Lower lobe of right lung (tissue), 2 donors: ENCODE data around the gene CCP110. TPM values are rescaled to one million over a fixed set of nuclear protein-coding genes. Genes with fewer than 3 reads are reported as not detected.

Experiments
- ATAC-seq, 2 donors: fragments of 200-7000 bp; cut with Tn5 transposase; one replicate each; pipeline ENCODE4 v1.9.1; 2020 to 2022; ENCODE audit warnings: mild to moderate bottlenecking in 2 of 2, moderate library complexity in 2 of 2
- DNase-seq: peaks from one replicate; pipeline ENCODE4 v3.0.0-alpha.2; 2020
- H3K27ac ChIP-seq: fragments of 200-600 bp; one replicate; pipeline ENCODE4 v1.8.0; 2022
- H3K27me3 ChIP-seq: fragments of 200-600 bp; one replicate; pipeline ENCODE4 v1.8.0; 2022; ENCODE audit warnings: low read depth
- H3K36me3 ChIP-seq: fragments of 200-600 bp; one replicate; pipeline ENCODE4 v1.8.0; 2022; ENCODE audit warnings: mild to moderate bottlenecking
- H3K4me1 ChIP-seq: fragments of 200-600 bp; one replicate; pipeline ENCODE4 v1.8.0; 2022
- H3K4me3 ChIP-seq: fragments of 200-600 bp; one replicate; pipeline ENCODE4 v1.8.0; 2022; ENCODE audit warnings: mild to moderate bottlenecking
- H3K9me3 ChIP-seq: fragments of 200-600 bp; one replicate; pipeline ENCODE4 v1.8.0; 2022
- intact Hi-C: fragments of 100-400 bp; cut with DNase I; formaldehyde crosslinking; loops from one replicate; pipeline ENCODE4 v1.11.0; 2022
- total RNA-seq: library from RNA; stranded (reverse); fragmentation: NEBNext Ultra II Directional; extraction: Animal tissue kit (Norgen Biotek cat#: 25700); gene quantifications from one replicate; pipeline ENCODE4 v1.2.1, GENCODE V29; 2021
- TF ChIP-seq, protein P1 (sequence below): fragments of 200-600 bp; IDR thresholded peaks from one replicate; pipeline ENCODE4 v1.8.0; 2022; ENCODE audit warnings: antibody characterized with exemption, mild to moderate bottlenecking
- donor health status: DM: no; HTN: yes; CAD: no; lungs with severe emphysema.

Gene CCP110
- total RNA-seq, 1 donor from 2014 or later, result 23.9 TPM

DNA sequence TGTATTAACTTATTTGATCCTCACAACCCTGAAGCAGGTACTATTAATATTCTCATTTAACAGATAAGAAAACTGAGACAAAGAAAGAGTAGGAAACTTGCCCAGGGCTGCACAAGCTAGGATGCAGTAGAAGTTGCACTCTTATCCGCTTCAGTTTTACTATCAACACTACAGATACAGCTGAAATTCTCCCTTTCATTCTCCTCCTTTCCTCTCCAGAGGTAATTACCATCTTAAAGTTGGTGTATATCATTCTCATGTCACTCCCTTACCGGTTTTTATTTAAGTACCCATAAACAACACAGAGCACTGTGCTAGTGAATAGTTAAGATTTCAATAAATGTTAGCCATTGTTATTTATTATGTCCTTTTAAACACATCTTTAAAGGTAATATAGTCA lies 5.4 kb upstream of the CCP110 start:
- DNase-seq, result no peak
- intact Hi-C loops, result no loop called here
- peaks cover 62% of the 10 kb centered on the region for H3K4me1 ChIP-seq

DNA sequence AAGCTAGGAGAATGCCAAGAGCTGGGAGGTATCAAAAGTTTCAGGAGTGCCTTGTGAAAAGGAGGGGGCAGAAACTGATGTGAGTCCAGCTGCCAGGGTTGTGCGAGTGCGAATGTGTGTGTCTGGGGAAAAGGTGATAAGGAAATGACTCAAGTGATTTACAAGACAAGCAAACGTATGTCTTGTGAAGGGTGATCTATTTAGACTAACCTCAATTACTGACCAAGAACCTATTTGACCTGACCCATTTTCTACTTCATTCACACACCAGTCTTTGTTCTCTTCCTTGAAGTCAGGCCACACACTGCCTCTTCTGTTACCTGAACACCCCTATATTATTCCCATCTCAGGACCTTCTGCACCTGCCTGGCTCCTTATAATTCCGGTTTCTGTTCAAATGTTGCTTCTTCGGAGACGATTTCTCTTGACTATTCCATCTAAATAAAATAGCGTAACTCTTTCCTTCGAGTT lies 2.8 kb upstream of the CCP110 start:
- Histone ChIP-seq H3K27ac (peak overlapping the region; percentile 90), H3K9me3 (no peaks in the 10 kb centered on the region), H3K36me3 (peaks cover 18% of the 10 kb centered on the region), H3K27me3 (no peaks in the 10 kb centered on the region), H3K4me1 (peaks cover 66% of the 10 kb centered on the region), H3K4me3 (peak overlapping the region; percentile 77)
- intact Hi-C loops, result no loop called here
- TF ChIP-seq, protein P1, sequence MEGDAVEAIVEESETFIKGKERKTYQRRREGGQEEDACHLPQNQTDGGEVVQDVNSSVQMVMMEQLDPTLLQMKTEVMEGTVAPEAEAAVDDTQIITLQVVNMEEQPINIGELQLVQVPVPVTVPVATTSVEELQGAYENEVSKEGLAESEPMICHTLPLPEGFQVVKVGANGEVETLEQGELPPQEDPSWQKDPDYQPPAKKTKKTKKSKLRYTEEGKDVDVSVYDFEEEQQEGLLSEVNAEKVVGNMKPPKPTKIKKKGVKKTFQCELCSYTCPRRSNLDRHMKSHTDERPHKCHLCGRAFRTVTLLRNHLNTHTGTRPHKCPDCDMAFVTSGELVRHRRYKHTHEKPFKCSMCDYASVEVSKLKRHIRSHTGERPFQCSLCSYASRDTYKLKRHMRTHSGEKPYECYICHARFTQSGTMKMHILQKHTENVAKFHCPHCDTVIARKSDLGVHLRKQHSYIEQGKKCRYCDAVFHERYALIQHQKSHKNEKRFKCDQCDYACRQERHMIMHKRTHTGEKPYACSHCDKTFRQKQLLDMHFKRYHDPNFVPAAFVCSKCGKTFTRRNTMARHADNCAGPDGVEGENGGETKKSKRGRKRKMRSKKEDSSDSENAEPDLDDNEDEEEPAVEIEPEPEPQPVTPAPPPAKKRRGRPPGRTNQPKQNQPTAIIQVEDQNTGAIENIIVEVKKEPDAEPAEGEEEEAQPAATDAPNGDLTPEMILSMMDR, result no peak
- ATAC-seq (no peak), DNase-seq (peak; percentile 43)

More for the DNA sequence above, 5.4 kb upstream of the CCP110 start:
- TF ChIP-seq, protein P1, result no peak
- Histone ChIP-seq H3K9me3 (no peaks in the 10 kb centered on the region), H3K27me3 (no peaks in the 10 kb centered on the region), H3K4me3 (no peak overlapping the region), H3K36me3 (peaks cover 28% of the 10 kb centered on the region), H3K27ac (no peak overlapping the region)
- no peak for ATAC-seq

DNA sequence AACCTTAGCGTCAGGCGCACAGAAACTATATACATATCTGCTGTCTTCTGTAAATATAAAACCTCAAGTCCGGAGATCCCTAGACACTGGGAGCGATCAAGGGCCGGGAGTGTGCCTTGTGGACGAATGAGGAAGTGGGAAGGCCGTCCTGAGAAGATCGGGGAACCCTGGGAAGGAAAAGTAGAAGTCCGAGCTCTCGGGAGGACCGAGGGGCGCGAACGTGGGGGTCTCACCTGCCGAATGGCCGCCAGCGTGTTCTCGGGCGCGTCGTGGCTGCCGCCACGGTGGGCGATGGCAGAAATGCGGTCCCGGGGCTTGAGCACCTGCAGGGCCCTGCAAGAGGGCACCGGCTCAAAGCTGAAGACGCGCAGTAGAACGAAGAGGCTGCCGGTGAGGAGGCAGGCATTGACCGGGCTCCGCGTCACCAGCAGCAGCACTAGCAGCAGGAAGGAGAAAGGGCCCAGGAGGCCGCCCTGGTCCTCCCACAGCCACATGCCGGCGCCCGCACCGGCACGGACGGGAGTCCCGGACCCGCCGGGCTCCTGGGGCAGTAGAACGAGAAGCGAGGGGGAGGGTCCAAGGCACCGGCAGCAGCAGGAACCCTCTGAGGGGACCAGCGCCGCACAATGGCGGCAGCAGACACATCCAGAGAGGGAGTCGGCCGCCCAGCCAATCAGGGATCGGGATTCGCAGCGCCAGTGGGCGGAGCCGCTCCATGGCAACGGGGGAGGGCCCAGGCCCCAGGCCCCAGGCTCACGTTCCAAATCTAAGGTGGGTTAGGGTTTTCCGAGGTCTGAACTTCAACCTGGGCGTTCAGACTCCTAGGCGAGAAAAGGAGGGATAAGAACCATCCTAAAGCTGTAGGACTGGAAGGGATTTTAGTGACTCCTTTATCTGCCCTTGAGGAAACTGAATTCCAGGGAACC lies 2.0 kb upstream of the CCP110 start, which contains the start of gene GDE1:
GDE1 (minus strand) TSS at position 628 of the 926 bp plus-strand sequence; CDS start at position 494, 134 bp downstream.
- TF ChIP-seq, protein P1, result peak; percentile 48
- ATAC-seq (peak; percentile 90 to 91), DNase-seq (peak; percentile 96)
- H3K27me3 ChIP-seq, result no peaks in the 10 kb centered on the region
- intact Hi-C loops, result no loop called here
- H3K36me3 ChIP-seq, result peaks cover 10% of the 10 kb centered on the region
- H3K4me3 ChIP-seq, result peak within 1 kb of the TSS; percentile 77
- H3K9me3 ChIP-seq, result no peaks in the 10 kb centered on the region
- peak within 1 kb of the TSS; percentile 90 for H3K27ac ChIP-seq
- peaks cover 66% of the 10 kb centered on the region for H3K4me1 ChIP-seq

DNA sequence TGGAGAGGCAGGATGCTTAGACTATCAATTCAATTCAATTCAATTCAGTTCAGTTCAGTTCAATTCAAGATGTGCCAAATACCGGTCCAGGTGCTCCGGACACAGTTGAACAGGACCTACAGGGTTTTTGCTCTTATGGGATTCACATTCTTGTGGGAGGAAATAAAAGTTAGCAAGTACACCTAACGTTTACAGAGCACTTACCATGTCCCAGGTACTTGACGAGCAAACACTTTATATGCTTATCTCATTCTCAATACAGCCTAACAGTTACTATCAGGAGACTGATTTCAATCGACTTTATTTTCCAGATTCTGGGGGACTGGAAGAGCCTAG lies 1.4 kb upstream of the CCP110 start:
- H3K4me1 ChIP-seq, result peaks cover 66% of the 10 kb centered on the region
- peaks cover 4% of the 10 kb centered on the region for H3K36me3 ChIP-seq
- DNase-seq (no peak), ATAC-seq (peak; percentile 62 to 78)
- peak overlapping the region; percentile 90 for H3K27ac ChIP-seq
- no peaks in the 10 kb centered on the region for H3K9me3 ChIP-seq
- intact Hi-C loops, result no loop called here
- peak overlapping the region; percentile 77 for H3K4me3 ChIP-seq
- TF ChIP-seq, protein P1, result no peak
- H3K27me3 ChIP-seq, result no peaks in the 10 kb centered on the region

DNA sequence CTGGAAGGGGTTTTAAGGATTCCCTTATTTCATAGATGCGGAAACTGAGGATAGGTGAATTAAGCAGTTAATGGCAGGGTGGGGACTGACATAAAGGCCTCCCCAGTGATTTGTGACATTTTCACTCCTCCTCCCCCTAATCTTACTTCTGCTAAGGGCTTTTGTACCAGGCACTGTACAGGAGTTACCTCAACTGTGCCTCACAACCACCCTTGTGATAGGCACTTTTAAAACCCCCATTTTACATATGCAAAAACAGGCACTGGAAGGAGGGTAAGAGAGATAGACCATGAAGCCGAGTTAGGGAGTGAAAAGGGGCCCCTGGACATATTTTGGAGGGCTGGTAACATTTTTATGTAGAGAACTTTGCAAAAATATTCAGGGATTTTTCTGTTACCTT lies 982 bp upstream of the CCP110 start:
- peak overlapping the region; percentile 90 for H3K27ac ChIP-seq
- no peaks in the 10 kb centered on the region for H3K27me3 ChIP-seq
- DNase-seq, result no peak
- peaks cover under 1% of the 10 kb centered on the region for H3K36me3 ChIP-seq
- intact Hi-C loops, result no loop called here
- peak in 1 of 2 donors; percentile 4 for ATAC-seq
- H3K4me3 ChIP-seq, result no peak overlapping the region
- H3K9me3 ChIP-seq, result no peaks in the 10 kb centered on the region
- peaks cover 62% of the 10 kb centered on the region for H3K4me1 ChIP-seq
- TF ChIP-seq, protein P1, result no peak
